GM21447 (cell line): ENCODE results near the gene CTSE.

Source experiments
- ATAC-seq: cut with Tn5 transposase; IDR thresholded peaks from one replicate; pipeline ENCODE4 v1.9.1; 2021; ENCODE audit not compliant: unreplicated experiment

The CTSE gene

DNA sequence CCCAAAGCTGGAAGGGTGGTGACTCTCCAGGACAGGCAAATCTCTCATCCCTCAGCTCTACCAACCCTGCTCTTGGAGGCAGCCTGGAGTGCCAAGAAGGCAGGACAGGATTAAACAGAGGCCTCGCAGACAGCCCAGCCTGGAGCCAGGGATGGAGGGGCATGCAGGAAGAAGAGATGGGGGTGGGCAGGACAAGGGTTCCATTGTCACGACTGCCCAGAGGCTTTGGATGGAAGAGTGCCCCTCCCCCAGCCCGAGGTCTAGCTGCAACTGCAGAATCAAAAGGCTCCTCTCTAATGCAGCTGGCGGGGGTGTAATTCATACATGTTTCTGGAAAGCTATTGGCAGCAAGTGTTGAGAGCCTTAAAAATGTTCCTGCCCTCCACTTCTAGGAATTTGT lies 29.3 kb downstream of the CTSE start:
- no peak for ATAC-seq

DNA sequence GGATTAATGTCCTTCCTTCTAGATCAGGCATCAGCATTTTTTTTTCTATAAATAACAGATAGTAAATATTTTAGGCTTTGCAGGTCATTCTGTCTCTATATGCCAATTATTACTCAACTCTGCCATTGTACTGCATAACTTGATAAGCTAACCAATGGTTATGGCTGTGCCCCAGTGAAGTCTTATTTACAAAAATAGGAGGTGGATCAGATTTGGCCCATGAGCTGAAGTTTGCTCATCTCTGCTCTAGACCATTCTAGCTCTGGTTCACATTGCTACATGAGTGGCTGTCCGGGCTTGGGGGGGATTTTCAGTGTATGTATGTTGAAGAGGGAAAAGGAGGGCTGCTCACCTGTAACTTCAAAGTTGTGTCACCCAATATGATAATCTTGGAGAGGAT lies 30.6 kb downstream of the CTSE start:
- ATAC-seq, result no peak

DNA sequence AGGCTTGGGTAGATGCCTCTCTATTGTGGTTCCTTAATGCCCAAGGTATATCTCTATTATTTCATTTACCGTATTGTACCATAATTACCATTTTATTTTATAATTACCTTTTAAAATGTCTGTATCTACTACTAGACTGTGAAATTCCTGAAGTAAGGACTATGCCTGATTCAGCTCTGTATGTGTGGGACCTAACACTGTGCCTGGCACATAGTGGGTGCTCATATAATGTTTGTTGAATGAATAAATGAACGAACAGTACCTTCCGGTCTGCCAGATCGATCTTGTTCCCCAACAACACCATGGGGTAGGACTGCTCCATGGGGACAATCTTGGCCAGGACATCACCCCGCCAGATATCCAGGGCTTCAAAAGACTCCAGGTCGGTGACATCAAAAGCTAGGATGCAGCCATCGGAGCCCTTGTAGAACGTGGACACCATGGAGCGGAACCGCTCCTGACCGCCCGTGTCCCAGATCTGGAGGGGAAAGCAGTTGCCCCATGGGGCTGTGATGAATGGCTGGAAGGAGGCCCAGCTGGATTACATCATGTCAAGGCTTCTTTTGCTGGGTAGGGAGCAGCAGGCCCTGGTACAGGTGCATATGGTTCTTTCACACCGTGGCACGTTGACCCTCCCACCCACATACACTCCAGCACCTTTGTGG lies 31.3 kb downstream of the CTSE start:
- no peak for ATAC-seq

DNA sequence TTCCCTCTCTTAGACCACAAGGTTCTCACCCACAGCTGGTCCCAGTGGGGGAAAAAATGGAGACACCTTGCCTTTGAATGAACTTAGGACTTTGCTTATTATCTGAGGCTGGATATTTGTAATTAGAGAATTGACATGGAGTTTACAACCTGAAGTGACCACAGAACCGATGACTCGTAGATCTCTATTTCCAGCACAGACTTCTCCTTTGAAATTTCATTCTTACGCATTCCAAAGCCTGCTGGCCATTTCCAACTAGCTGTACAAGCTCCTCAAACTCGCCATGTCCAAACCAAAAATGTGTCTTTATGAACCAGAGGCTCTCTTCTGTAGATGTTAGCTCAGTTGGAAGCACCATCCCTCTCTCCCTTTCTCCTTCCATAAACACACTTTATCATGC lies 32.5 kb downstream of the CTSE start:
- ATAC-seq, result no peak

DNA sequence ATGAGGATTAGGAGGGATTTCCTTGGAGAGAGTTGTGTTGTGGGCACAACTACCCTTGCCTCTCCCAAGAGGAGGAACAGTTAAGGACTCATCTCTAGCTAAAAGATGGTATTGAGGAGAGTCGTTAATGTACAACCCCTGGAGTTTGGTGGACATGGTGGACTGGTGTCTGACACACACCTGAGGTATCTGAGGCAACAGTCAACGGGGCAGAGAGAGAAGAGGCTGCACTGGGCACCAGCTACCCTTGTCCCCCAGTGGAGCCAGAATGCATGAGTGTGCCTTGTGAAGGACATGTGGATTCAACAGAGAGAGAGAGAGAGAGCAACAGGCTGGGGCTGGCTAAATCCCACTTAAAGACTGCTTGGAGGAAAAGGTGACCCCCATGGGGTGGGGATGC lies 33.5 kb downstream of the CTSE start:
- ATAC-seq, result no peak

DNA sequence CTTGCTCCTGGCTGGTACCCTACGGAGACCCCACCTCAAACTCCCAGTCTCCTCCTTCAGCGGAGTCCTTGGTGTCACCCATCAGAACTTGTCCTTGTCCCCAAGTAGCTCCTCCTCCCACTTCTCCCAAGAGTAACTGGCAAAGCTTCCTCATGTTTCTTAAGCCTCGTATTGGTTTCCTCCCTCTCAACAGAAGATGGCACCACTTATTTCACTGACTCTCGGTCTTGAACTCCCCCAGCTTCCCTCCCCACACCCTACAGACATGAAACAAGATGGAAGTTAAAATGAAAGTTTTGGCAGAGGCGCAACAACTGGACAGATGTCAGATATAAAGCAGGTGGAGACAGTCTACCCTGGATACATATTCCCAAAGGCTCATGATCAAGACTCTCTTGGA lies 33.9 kb downstream of the CTSE start:
- ATAC-seq, result no peak

DNA sequence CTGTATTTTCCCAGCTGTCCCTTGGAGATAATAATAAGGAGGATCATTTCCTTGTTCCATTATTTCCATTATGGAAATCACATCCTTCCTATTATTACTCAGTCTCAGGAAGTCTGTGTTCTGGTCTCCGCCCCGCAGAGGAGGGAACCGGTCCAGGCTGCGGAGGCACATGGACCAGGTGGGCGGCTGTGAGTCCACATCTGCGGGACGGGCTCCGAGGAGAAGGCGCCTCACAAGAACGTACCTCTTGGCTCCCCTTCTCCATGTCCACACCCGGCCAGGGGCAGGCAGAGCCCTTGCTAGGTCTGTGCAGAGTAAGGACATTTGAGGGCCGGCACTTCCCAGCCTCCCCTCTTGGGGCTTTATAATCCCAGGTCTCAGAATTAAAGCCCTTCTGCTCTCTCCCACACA lies 35.1 kb downstream of the CTSE start:
- no peak for ATAC-seq

DNA sequence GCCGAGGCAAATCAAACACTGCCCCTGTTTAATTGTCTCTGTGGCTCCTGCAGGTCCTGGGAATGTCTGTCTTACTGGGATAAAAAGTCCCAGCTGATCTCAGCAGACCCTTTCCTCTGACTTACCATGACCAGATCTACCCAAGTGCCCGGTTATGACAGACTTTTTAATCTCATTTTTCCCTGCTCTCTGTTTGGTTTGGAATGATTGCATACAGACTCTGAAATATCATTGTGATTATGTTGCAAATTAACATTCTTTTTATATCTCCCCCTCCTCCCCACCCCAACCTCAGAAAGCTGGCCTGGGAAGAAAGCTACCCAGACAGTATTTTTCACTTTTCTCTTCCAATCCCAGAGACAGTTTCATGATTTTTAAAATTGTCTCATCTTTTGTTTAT lies 36.8 kb downstream of the CTSE start:
- ATAC-seq, result no peak

DNA sequence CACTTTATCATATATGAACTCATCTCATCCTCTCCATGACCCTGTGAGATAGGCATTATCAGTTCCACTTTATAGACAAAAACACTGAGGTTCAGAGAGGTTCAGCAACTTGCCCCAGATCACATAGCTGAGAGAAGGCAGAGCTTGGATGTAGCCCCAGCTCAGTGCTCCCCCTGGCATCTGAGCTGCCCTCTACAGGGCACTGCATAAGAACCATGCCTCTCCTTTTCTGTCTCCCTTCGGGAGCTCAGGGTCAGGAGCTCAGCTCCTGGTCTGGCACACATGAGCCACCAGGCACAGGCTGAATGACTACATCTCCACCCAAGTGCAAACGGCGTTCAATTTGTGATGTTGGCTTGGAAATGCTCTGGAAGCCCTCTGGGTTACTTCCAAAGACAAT lies 37.4 kb downstream of the CTSE start:
- ATAC-seq, result no peak

DNA sequence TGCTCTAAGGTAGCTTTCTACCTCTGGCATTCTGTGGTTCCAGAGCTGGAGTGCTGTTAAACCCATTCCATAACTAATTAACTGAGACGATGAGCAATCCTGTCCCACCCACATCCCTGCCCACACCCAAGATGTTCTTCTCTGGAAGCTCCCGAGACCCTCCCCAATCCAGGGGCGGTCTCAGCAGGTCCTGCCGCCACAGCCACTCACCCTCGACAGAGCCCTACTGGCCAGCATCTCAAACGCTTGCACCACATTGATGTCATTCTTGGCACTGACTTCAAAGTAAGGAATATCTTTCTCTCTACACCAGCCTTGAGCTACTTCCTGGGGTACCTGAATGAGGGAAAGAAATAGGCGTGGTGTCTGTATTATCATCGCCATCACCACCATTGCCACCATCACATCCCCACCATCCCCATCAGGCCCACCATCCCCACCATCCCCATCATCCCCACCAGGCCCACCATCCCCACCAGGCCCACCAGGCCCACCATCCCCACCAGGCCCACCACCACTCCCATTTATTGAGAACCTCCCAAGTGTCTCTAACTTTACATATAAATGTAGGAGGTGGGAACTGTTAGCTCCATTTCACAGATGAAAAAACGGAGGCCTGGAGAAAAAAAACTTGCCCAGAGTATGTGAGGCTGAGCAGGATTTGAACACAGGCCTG lies 38.2 kb downstream of the CTSE start:
- ATAC-seq, result no peak

DNA sequence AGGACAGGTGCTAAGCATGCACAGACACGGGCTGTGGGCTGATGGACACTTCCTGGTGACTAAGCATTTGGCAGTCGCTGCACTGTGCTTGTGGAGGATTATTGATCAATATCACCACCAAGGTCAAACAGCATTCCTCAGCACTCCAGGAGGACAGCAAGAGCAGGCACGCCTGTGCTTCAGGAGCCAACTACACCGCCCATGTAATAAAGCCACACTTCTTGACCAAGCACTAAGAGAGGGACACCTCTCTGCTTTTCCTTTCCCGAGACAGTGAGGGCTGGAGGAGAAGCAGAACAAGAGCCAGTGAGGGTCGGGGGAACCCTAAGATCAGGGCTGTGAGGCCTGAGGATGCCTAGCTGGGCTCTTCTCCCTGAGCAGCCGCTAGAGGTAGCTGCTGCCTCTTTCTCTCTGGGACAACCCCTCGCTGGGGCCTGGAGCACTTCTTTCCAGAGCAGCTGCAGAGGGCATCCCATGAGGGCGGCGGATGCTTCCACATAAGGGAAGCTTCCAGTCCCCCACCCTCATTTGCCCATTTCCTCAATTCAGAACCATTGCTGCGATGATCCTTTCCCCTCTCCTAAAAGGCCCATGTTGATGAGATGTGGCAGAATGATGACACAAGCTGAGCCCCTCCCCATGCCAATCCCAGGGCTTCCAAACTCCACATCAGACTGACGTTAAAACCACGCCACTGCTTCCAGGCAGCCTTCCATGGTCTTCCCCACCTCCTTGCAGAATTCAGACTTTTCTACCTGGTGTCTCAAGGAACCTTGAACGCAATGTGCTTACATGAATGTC lies 39.6 kb downstream of the CTSE start:
- no peak for ATAC-seq

DNA sequence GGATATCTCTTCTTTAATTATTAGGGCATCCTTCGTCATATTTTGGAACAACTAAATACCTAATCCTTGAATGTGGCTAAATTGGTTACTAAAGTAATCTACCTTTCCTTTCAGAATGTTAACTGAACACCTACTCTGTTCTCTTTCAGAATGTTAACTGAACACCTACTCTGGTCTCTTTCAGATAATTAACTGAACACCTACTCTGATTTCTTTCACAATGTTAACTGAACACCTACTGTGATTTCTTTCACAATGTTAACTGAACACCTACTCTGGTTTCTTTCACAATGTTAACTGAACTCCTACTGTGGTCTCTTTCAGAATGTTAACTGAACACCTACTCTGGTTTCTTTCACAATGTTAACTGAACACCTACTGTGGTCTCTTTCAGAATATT lies 42.4 kb downstream of the CTSE start:
- no peak for ATAC-seq

DNA sequence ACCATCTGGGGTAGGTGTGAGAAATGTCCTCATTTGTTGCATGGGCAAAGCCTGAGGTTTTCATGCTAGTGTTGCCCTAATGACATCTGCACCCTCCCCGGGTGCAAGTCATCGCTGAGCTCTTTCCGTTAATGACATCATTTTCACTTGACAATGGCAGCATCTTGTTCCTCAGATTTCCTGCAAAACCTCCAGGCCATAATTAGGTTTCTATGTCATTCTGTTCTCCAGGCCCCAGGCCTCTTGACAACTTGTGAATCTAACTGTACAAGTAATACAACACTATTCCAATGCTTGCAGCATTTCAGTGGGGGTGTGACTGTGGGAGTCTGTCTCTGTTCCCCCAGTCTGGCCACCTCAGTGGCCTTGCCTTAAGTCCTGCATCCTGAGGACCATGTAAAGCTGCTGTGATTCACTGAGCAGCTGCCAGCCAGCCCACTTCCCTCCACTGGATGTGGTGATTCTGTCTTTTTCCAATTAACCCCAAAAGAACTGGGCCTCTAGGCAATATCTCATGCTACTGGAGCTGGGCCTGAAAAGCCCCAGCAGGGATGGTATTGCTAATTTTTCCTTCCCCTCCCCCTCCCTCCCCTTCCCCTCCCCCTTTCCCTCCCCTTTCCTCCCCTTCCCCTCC lies 43.3 kb downstream of the CTSE start:
- no peak for ATAC-seq

DNA sequence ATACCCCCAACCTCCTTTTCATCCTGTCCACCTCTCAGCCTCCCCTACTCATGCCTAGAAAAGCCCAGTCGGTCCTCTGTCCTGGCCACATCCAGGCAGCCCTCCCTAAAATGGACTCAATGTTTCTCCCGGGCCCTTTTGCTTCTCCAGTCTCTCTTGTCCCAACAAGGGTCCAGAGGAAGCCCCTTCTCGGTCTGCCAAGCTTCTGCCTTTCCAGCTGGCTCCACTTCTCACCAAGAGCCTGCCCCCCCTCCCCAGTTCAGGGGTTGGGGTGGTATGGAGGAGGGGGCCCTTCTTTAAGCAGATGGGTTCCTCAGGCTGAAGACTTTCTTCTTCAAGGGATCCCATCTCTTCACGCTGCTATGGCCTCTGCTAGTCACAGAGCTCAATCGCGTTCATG lies 44.4 kb downstream of the CTSE start:
- no peak for ATAC-seq

DNA sequence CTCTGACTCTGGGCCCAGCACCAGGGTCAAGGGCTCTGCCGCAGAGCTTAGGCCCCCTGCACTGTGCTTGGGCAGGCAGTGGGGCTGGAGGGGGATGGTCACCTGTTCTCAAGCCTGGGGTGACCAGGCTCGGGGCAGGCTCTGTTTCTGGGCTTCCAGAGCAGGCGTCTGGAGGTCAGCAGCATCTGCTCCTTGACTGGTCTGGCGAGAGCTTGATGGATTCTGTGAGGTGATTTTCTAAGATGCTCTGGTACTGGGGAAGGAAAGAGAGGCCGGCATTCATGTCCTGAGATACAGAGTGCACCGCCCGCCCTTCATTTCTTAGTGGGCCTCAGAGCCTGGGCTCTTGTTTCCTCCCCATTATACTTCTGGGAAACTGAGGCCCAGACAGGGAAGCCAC lies 45.0 kb downstream of the CTSE start:
- ATAC-seq, result no peak

DNA sequence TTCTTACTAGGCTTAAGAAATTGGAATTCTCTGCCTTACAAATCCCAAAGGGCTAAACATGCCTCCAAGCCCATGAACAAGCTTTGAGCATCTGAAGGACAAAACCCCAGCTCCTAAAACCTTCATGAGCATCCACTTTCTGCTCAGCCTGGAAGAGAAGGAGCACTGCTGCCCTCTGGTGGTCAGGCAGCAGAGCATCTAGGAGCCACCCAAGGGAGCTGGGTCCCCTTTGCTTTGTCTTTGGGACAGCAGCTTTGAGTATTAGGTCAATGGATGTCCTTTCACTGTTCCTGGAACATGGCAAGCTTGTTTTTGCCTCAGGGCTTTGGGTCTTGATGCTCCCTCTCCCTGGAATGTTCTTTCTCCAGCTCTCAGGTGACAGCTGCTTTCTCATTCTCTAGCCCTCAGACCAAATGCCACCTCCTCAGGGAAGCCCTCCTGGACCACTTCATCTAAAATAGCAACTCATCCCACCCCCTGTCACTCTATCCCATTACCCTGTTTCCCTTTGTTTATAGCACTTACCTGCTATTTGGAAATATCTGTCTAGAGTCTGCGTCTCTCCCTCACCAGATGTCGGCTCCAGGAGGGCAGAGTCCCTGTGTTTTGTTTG lies 46.2 kb downstream of the CTSE start:
- ATAC-seq, result no peak

DNA sequence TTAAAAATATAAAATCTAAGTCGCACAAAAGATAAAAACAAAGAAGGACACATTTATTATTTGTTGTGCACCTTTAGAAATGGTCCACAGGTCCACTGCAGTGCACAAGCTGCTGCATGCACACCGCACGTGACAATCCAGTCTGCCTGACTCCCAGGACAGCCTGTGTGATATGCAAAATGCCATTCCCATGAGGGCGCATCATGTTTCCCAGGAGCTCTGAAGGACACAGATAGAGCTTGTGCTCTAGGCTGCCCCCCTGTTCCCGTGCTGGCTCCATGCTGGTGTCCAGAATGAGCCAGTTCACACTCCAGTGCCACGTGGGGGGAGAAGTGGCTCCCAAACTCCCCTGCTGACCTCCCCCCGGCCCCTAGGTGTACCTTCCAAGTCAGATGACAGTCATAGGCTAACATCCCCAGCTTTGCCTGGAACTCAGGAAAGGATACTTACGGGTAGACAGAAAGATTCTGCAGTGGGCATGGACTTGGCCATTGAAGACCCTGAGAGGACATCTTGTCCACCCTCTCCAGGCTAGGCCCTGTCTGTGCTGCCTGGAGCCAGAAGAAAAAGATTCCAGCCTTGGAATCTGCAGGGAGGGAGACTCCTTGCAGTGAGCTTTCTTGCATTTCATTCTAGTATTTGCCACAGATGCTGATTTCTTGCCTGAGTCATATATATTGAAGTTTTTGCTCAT lies 46.8 kb downstream of the CTSE start:
- no peak for ATAC-seq

DNA sequence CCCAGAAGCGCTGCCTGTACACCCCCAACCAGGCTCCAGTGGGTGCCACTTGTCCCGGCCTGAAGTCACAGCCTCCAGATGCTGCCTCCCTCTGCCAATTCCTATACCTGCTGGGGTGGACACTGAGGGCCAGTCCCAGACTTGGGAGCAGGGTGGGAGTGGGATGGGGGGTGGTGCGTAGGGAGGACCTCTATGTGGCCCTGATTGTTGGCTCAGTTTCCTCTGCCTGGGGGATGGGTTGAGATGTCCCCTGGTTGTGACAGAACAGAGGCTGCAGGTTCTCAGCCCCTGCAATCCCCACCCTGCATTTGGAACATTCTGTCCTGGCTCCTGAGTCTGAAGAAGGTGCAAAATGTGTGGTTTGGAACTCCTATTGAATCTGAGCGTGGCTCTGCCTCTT lies 47.7 kb downstream of the CTSE start:
- ATAC-seq, result no peak

DNA sequence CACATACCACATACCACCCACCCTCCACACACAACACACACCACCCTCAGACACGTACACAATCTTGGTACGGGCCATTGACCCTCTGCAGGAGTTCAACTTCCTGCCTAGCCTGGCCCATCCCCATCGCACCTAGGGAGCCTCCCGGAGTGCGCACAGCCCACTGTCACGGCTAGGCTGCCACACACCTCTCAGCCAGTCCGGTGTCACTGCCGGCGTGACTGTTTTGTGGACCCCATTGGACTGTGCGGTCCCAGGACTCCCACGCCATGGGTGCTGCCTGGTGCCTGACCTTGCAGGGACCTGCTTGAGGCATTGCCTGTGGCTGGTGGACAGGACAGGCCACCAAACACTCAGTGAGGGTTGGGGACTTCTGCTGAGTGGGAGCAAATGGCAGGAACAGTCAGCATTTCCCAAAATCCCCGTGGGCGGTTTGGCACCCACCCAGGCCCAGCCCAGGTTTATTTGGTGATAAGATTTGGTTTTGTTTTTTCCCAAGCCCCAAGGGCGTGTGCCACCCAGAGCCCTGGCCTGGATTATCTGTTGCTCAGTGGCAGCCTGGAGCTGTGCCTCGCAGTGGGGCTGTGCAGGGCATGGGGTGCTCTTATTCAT lies 48.2 kb downstream of the CTSE start:
- ATAC-seq, result no peak

DNA sequence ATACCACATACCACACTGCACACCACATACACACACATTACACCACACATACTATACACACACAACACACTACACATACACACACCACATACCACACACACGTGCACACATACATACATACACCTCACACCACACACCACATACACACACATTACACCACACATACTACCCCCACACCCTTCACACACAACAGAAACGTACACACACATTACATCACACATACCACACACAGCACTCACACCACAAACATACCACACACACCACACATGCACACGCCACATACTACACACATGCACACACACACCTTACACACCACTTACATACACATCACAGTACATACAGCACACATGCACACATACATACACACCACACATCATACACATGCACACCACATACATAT lies 49.0 kb downstream of the CTSE start:
- no peak for ATAC-seq
